Astrocyte of the spinal cord (primary cell): ENCODE results near the gene ABCA3.
A peak's percentile ranks its signal among the peaks of the same experiment; 100 is the strongest.

ENCODE experiments used
- DNase-seq: peaks from one replicate; pipeline ENCODE4 v3.0.0; 2011; ENCODE audit warnings: low read depth, low spot score
- H3K4me3 ChIP-seq: 2 replicates; pipeline ENCODE4 v1.5.1; 2011; ENCODE audit warnings: low read depth, mild to moderate bottlenecking, low read length, moderate library complexity
- in situ Hi-C: cut with HindIII; loops from 2 replicates; pipeline ENCODE4 v1.10.0; 2017; ENCODE audit warnings: low sequenced_read_pairs
- TF ChIP-seq, protein P1 (sequence below): IDR thresholded peaks from 2 replicates; pipeline ENCODE4 v1.5.1; 2012; ENCODE audit warnings: low read depth, mild to moderate bottlenecking, low read length, inconsistent platforms

Gene ABCA3

DNA sequence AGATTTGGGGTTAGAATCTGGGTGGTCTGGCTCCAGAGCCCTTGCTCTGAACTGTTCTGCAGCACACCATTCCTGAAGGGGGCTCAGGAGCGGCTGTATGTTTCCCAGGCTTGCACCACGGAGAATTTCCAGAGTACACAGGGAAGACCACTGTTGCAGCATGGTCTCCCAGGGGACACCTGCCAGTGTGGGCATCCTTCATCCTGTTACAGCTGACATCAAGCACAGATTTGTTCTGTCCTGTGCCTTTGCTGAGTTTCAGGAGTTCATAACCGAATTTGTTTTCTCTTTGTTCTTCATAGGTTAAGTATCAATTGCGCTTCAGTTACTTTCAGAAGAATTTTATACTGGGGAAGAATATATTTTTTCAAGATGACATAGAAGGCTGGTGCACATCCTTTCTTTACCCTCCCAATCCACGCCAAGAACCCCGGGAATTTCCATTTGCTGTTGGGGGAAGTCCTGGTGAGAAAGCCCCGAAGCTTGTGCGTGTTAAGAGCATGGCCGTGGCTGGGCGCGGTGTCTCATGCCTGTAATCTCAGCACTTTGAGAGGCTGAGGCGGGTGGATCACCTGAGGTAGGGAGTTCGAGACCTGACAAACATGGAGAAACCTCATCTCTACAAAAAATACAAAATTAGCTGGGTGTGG, 26.3 kb upstream of the ABCA3 start:
- TF ChIP-seq, protein P1, sequence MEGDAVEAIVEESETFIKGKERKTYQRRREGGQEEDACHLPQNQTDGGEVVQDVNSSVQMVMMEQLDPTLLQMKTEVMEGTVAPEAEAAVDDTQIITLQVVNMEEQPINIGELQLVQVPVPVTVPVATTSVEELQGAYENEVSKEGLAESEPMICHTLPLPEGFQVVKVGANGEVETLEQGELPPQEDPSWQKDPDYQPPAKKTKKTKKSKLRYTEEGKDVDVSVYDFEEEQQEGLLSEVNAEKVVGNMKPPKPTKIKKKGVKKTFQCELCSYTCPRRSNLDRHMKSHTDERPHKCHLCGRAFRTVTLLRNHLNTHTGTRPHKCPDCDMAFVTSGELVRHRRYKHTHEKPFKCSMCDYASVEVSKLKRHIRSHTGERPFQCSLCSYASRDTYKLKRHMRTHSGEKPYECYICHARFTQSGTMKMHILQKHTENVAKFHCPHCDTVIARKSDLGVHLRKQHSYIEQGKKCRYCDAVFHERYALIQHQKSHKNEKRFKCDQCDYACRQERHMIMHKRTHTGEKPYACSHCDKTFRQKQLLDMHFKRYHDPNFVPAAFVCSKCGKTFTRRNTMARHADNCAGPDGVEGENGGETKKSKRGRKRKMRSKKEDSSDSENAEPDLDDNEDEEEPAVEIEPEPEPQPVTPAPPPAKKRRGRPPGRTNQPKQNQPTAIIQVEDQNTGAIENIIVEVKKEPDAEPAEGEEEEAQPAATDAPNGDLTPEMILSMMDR, result no peak
- no peak for DNase-seq
- in situ Hi-C loops, result no loop called here
- H3K4me3 ChIP-seq, result no peak overlapping the region

GRCh38 chr16:2365397-2366294, 25.1 kb upstream of the ABCA3 start:
- TF ChIP-seq, protein P1, result no peak
- in situ Hi-C loops, result no loop called here
- no peak overlapping the region for H3K4me3 ChIP-seq
- peak; percentile 80 for DNase-seq

DNA sequence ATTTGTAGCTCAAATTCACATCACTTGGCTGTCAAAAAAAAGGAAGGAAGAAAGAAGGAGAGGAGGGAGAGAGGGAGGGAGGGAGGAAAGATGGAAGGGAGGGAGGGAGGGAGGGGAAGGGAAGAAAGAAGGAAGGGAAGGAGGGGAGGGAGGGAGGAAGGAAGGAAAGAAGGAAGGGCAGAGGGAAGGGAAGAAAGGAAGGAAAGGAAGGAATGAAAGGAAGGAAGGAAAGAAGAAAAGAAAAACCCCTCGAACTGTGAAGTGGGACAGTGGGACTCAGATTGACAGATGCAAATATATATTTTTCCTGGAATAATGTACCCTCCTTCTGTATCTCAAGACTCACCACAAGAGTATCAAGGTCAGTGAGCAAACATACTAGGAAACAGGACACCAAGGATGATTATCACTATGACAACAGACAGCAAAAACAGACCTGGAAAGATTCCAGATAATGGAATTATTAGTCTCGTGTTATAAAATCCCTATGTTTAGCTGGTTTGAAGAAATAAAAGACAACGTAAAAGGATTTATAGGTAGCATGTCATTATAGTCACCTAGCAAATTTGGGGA, 24.2 kb upstream of the ABCA3 start:
- TF ChIP-seq, protein P1, result no peak
- DNase-seq, result no peak
- in situ Hi-C loops, result no loop called here
- no peak overlapping the region for H3K4me3 ChIP-seq

GRCh38 chr16:2362218-2362617, 21.7 kb upstream of the ABCA3 start:
- DNase-seq, result no peak
- TF ChIP-seq, protein P1, result no peak
- in situ Hi-C loops, result no loop called here
- H3K4me3 ChIP-seq, result no peak overlapping the region

DNA sequence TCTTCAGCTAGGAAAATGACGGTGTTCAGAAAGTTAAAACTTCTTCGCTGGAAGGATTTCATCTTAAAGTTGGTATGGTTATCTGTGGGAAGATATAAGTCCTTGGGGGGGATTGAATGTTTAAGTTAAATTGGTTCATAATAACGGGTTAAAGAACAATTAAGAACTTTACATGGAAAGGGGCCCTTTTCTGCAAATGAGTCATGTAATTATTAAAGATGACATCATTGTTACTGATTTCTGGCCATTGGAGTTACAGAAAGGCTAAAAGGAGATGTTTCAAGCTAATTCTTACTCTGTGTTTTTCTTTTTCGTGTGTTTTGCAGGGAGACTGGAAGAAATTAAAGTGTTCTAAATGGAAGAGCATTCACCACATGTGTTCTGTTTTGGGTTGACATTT, 20.6 kb upstream of the ABCA3 start:
- no peak overlapping the region for H3K4me3 ChIP-seq
- DNase-seq, result no peak
- TF ChIP-seq, protein P1, result no peak
- in situ Hi-C loops, result no loop called here

DNA sequence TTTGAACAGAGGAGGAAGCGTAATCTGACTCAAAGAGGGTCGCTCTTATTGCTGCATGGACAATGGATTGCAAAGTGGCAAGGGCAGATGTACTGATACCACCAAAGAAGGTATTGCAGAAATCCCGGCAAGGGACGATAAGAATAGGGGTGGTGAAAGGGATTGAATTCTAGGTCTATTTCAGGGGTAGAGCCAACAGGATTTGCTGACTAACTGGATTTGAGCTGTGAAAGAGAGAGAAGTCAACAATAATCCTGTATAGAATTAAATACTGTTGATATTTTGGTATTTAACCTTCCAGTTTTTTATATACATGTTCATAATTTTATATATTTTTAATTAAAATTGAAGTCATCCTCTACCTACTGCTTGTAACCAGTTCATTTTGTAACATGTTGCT, 19.4 kb upstream of the ABCA3 start:
- in situ Hi-C loops, result no loop called here
- DNase-seq, result no peak
- no peak overlapping the region for H3K4me3 ChIP-seq
- TF ChIP-seq, protein P1, result no peak
